HPDE6-E6E7 (cell line): Measurements from ENCODE around the gene AIFM2.
"Not testable (repeated sequence)": the region's sequence is repeated elsewhere in the genome, so short reads cannot be mapped to it uniquely, and the experiment has no call there.

Experiments used
- DNase-seq: peaks from one replicate; pipeline ENCODE4 v3.0.0; 2011; ENCODE audit warnings: missing footprints; ENCODE audit errors: extremely low spot score

AIFM2 gene

GRCh38 chr10:70132098-70133029 lies at the start of gene AIFM2:
Gene AIFM2 (minus strand): TSS chr10:70132825. CDS start chr10:70124084, 8,741 bp downstream.
- DNase-seq, result peak; percentile 76

- DNase-seq, result not testable (repeated sequence)
Measured at GRCh38 chr10:70179209-70179608, 46.6 kb upstream of the AIFM2 start.

- no peak for DNase-seq
Measured at GRCh38 chr10:70178139-70178725, 45.6 kb upstream of the AIFM2 start.

DNA sequence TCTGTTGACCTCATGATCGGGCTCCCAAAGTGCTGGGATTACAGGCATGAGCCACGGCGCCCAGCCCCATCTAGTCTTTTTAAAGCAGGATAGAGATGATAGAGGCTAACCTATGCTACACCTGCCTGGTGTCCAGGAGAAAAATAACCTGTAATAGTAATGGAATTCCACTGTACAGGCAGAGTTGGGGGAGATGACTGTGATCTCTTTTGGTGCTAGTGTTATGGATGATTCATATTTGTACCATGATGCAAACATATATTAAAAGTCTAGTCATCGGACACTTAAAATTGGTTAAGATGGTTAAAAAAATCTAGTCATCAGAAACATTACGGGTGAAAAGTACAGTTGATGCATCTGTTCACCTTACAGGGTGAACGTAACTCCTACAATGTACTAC lies 43.8 kb upstream of the AIFM2 start:
- no peak for DNase-seq

DNA sequence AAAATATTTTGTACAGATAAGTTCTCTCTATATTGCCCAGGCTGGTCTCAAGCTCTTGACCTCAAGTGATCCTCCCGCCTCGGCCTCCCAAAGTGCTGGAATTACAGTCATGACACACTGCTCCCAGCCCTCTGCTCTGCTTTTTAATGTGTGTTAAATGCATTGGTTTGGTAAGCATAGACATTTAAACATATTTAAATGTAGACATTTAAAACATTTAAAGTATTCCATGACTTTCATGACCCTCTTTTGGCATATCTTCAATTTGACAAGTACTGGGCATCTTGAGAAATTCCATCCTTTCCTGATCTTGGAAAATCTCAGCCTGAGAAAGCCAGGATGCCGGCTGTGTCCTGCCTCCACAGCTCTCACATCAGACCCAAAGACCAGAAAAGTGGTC lies 42.9 kb upstream of the AIFM2 start:
- DNase-seq, result no peak

- DNase-seq, result no peak
Measured at GRCh38 chr10:70174058-70174741, 41.6 kb upstream of the AIFM2 start.

DNA sequence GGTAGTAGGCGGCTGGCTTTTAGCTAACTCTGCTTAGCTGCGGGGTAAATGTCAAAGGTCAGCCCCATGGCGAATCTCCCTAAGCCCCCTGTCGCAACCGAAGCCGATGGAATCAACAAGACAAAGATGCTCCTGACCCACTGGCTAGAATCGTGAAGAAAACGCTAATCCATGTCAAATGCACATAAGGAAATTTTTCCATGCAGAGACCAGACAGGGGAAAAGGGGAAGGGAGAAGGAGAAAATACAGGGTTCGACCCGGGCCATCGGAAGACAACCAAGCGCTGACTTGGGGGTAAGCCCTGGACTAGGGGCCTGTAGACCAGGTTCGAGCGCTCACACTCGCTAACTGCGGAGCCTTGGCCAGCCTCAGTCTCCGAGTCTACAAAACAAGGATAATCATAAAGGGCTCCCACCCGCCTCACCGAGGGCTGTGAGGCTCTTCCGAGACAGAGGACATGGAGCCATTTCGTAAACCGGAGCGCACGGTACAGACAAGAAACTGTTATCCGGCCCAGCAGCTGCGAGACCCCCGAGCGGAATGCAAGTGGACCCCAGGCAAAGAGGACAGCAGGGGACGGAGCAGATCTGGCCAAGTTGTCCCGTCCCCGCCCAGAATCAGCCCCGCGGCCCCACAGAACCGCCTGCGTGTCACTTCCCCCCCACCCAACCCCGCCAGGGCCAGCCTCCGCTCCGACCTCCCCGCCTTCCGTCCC lies 37.2 kb upstream of the AIFM2 start:
- no peak for DNase-seq

GRCh38 chr10:70169011-70169410 lies 36.4 kb upstream of the AIFM2 start:
- no peak for DNase-seq

GRCh38 chr10:70167246-70167645 lies 34.6 kb upstream of the AIFM2 start:
- DNase-seq, result no peak

DNA sequence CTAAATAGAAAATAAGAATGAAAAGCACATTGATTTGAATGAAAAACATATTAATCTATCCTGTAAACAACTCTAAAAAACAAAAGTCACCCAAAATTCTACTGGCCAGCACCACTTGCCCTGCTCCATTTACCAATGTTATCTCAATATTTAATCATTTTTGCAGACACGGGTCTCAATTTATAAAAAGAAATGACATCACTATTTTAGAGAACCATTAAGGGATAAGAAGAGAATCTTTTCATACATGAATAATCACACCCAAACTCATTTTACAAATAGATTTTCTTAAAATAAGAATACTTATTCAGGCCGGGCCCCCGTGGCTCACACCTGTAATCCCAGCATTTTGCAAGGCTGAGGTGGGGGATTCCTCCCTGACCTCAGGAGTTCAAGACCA lies 33.8 kb upstream of the AIFM2 start:
- DNase-seq, result no peak

DNA sequence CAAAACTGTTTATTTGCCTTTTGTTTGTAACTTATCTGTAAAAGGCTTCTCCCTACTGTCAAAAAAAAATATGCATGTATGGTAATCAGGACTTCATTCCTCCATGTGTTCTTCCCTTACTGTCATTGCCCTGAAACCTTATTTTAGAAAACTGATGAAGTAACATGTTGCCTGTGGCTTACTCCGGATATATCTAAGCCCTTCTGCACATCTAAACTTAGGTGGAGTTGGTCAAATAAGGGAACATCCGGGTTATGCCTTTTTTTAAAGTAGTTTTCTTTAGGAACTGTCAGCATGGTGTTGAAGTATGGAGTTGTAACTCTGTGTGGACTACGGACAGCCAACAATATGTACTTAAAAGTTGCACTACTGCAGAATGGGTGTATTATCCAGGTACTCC lies 31.5 kb upstream of the AIFM2 start:
- DNase-seq, result no peak

DNA sequence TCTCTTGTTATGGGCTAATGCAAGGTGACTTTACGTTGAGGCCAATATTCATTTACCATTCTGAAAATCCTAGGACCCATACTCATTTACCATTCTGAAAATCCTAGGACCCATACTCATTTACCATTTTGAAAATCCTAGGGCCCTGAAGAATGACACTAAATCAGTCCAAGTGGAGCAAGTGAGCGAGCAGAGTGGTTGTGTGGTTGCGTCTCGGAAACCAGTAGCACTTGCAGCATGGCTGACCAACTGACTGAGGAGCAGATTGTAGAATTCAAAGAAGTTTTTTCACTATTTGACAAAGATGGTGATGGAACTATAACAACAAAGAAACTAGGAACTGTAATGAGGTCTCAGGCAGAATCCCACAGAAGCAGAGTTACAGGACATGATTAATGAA lies 30.8 kb upstream of the AIFM2 start:
- no peak for DNase-seq

GRCh38 chr10:70162892-70163201 lies 30.2 kb upstream of the AIFM2 start:
- no peak for DNase-seq

GRCh38 chr10:70162151-70162891 lies 29.7 kb upstream of the AIFM2 start:
- DNase-seq, result no peak

DNA sequence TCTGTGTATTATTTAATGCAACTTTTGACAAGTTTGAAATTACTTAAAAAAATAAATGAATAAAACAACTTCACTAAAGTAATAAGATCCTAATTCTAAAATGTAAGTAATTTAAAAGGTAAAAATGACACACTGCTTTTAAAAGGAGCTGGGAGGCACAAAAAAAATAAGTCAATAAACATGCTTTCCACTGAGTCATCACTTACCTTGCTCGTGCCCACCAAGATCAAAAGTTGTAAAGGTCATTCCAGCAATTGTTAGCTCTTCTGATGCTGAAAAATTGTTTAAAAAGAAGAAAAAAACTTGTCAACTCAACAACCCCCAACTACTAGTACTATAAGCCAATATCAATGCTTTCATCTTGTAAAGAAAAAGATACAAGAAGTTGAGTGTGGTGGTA lies 28.2 kb upstream of the AIFM2 start:
- no peak for DNase-seq

DNA sequence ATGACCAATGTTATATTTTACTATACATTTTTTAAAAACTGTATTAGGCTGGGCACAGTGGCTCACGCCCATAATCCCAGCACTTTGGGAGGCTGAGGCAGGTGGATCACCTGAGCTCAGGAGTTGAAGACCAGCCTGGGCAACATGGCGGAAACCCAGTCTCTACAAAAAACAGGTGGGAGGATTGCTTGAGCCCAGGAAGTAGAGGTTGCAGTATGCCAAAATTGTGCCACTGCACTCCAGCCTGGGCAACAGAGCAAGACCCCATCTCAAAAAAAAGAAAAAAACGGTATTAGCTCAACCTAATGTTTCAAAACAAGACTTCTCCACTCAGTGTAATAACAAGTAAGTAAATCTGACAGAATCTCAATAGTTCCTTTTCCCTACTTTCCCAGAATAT lies 26.7 kb upstream of the AIFM2 start:
- DNase-seq, result not testable (repeated sequence)

GRCh38 chr10:70158113-70158512 lies 25.5 kb upstream of the AIFM2 start:
- no peak for DNase-seq

DNA sequence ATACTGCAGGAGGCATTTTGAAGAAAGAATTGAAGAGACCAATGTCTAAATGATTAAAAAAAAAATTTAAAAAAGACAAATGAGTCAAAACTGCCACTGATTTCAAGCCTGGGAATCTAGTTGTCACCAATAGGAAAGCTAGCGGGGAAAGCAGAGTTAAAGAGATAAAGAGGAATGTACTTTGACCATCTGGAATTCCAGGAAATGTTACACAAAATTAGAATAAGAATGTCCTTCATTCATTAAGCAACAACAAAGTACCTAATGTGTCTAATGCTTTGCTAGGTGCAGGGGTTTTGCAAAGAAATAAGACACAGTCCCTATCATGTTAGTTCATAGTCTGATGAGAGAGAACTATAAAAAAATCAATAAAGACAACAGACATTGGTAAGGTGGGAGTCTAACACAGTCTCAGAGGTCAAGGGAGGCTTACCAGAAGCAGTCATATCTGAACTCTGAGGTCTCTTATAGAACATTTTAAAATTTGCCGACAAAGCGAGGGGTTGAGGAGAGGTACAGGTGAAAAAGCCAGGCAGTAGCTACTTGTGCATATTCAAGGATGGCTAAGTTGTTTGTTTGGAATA lies 22.7 kb upstream of the AIFM2 start:
- no peak for DNase-seq

GRCh38 chr10:70148516-70148915 lies 15.9 kb upstream of the AIFM2 start:
- DNase-seq, result no peak

DNA sequence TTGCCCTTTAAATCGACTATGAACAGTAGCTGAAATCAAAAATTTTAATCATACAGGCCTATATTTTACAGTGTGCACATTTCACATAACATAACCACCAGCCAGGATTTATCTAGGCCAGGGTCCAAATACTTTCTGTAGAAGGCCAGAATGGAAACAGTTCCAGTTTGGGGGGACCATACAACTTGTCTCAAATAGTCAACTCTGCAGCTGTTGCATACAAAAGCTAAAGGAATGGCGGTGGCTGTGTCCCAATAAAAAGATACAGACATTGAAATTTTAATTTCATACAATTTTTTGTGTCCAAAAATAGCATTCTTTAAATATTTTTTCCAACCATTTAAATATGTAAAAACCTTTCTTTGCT lies 14.6 kb upstream of the AIFM2 start:
- no peak for DNase-seq
